ENCODE results near the gene NR3C2. TPM values are rescaled to one million over a fixed set of nuclear protein-coding genes. Genes with fewer than 3 reads are reported as not detected.

Gene NR3C2
- total RNA-seq, 1 experiment from 2014 or later = 14.2 TPM

DNA sequence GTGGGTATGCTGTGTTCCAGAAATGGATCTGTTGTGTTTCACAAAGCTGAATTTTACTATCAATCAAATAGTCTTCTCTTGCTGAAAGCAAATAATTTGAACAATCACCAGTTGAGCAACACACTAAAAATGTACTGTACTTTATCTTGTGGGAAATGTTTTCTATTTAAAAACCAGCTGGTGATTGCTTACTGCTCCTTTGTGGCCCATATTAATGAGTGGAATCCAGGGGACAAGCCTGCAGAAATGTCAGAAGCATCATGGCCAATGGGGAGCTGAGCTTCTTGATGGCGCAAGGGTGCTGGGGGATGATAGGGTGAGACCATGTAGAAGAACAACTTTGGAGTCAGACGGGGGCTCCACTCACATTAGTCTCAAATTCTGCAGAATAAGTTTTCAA lies 364.2 kb downstream of the NR3C2 start:
- TF ChIP-seq, protein P1, sequence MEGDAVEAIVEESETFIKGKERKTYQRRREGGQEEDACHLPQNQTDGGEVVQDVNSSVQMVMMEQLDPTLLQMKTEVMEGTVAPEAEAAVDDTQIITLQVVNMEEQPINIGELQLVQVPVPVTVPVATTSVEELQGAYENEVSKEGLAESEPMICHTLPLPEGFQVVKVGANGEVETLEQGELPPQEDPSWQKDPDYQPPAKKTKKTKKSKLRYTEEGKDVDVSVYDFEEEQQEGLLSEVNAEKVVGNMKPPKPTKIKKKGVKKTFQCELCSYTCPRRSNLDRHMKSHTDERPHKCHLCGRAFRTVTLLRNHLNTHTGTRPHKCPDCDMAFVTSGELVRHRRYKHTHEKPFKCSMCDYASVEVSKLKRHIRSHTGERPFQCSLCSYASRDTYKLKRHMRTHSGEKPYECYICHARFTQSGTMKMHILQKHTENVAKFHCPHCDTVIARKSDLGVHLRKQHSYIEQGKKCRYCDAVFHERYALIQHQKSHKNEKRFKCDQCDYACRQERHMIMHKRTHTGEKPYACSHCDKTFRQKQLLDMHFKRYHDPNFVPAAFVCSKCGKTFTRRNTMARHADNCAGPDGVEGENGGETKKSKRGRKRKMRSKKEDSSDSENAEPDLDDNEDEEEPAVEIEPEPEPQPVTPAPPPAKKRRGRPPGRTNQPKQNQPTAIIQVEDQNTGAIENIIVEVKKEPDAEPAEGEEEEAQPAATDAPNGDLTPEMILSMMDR (IDR thresholded peaks at IDR 0.05; ENCODE audit: unreplicated experiment) = no peak
- no TSS peak for BruUV-seq (replicated peaks)
- no peaks in the 10 kb centered on the region for H3K4me1 Mint-ChIP-seq (ENCODE audit: low read depth, unreplicated experiment)
- intact Hi-C loops (cut with micrococcal nuclease; ENCODE audit: unreplicated experiment) = no loop called here
- peaks cover 5% of the 10 kb centered on the region for H3K9me3 Mint-ChIP-seq (ENCODE audit: low read depth, unreplicated experiment)
- CTCF ChIA-PET = no interaction called here
- H3K36me3 Mint-ChIP-seq (ENCODE audit: insufficient read depth, unreplicated experiment) = peaks cover 22% of the 10 kb centered on the region
- H3K27ac Mint-ChIP-seq (ENCODE audit: unreplicated experiment) = no peak overlapping the region
- no peaks in the 10 kb centered on the region for H3K27me3 Mint-ChIP-seq (ENCODE audit: unreplicated experiment)
- no peak for DNase-seq
- H3K4me3 Mint-ChIP-seq (ENCODE audit: low read depth, unreplicated experiment) = no peak overlapping the region

DNA sequence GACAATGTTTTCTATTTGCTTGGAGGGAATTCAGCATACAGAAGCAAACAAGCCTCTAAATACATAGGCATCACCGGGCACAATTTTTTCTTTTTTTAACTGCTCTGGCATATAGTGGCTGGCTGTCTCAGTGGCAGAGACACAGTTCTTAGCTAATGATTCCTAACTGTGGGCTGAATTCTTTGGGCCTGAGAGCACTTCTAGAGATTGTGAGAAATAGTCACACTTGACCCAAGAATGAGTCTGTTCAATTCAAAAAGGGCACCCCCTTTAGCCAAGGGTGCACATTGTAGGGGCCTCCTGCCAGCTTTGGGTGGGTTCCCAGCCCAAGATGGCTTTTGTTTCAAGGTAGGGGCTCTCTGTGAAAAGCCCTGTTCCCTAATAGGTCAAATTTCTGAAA lies 364.6 kb downstream of the NR3C2 start:
- H3K36me3 Mint-ChIP-seq (ENCODE audit: insufficient read depth, unreplicated experiment) = peaks cover 22% of the 10 kb centered on the region
- no peak for DNase-seq
- H3K4me3 Mint-ChIP-seq (ENCODE audit: low read depth, unreplicated experiment) = no peak overlapping the region
- no peaks in the 10 kb centered on the region for H3K4me1 Mint-ChIP-seq (ENCODE audit: low read depth, unreplicated experiment)
- no peaks in the 10 kb centered on the region for H3K27me3 Mint-ChIP-seq (ENCODE audit: unreplicated experiment)
- H3K9me3 Mint-ChIP-seq (ENCODE audit: low read depth, unreplicated experiment) = peaks cover 5% of the 10 kb centered on the region
- intact Hi-C loops (cut with micrococcal nuclease; ENCODE audit: unreplicated experiment) = no loop called here
- BruUV-seq (replicated peaks) = no TSS peak
- no peak overlapping the region for H3K27ac Mint-ChIP-seq (ENCODE audit: unreplicated experiment)
- TF ChIP-seq, protein P1 (IDR thresholded peaks at IDR 0.05; ENCODE audit: unreplicated experiment) = no peak
- CTCF ChIA-PET = no interaction called here

DNA sequence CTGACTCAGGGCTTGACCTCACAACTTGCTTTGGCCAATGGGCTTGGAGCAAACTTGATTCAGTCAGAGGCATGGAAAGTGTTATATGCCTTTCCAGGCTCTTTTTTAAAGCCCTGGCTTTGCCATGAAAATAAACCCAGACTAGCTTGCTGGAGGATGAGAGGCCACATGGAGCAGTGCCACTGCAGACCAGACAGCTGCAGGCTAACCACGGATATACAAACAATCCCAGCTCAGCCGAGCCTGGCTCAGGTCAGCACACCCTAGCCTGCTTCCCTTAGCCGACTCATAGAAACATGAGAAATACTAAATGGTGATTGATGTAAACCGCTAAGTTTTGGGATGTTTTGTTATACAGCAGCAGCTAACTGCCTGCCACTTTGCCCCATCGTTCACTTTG lies 365.2 kb downstream of the NR3C2 start:
- H3K27ac Mint-ChIP-seq (ENCODE audit: unreplicated experiment) = no peak overlapping the region
- TF ChIP-seq, protein P1 (IDR thresholded peaks at IDR 0.05; ENCODE audit: unreplicated experiment) = no peak
- H3K9me3 Mint-ChIP-seq (ENCODE audit: low read depth, unreplicated experiment) = peaks cover 5% of the 10 kb centered on the region
- no peak overlapping the region for H3K4me3 Mint-ChIP-seq (ENCODE audit: low read depth, unreplicated experiment)
- BruUV-seq (replicated peaks) = no TSS peak
- no peaks in the 10 kb centered on the region for H3K27me3 Mint-ChIP-seq (ENCODE audit: unreplicated experiment)
- H3K4me1 Mint-ChIP-seq (ENCODE audit: low read depth, unreplicated experiment) = no peaks in the 10 kb centered on the region
- intact Hi-C loops (cut with micrococcal nuclease; ENCODE audit: unreplicated experiment) = no loop called here
- CTCF ChIA-PET = no interaction called here
- no peak for DNase-seq
- peaks cover 20% of the 10 kb centered on the region for H3K36me3 Mint-ChIP-seq (ENCODE audit: insufficient read depth, unreplicated experiment)

DNA sequence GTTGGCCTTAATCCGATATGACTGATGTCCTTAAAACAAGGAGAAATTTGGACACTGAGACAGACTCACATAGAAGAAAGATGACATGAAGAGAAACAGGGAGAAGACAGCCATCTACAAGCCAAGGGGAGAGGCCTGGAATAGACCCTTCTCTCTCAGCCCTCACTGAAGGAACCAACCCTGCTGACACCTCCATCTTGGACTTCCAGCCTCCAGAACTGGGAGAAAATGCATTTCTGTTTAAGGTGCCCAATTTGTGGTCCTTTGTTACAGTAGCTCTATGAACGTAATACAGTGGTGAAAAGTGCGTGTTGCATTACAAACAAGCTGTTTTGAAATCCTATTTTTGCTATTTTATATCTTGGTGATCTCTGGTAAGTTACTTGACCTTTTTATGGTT lies 366.8 kb downstream of the NR3C2 start:
- Mint-ChIP-seq H3K36me3 (ENCODE audit: insufficient read depth, unreplicated experiment) (peaks cover 9% of the 10 kb centered on the region), H3K27me3 (ENCODE audit: unreplicated experiment) (no peaks in the 10 kb centered on the region), H3K9me3 (ENCODE audit: low read depth, unreplicated experiment) (peaks cover 5% of the 10 kb centered on the region), H3K27ac (ENCODE audit: unreplicated experiment) (no peak overlapping the region), H3K4me3 (ENCODE audit: low read depth, unreplicated experiment) (no peak overlapping the region), H3K4me1 (ENCODE audit: low read depth, unreplicated experiment) (no peaks in the 10 kb centered on the region)
- intact Hi-C loops (cut with micrococcal nuclease; ENCODE audit: unreplicated experiment) = no loop called here
- DNase-seq = no peak
- BruUV-seq (replicated peaks) = no TSS peak
- CTCF ChIA-PET = no interaction called here
- TF ChIP-seq, protein P1 (IDR thresholded peaks at IDR 0.05; ENCODE audit: unreplicated experiment) = no peak

DNA sequence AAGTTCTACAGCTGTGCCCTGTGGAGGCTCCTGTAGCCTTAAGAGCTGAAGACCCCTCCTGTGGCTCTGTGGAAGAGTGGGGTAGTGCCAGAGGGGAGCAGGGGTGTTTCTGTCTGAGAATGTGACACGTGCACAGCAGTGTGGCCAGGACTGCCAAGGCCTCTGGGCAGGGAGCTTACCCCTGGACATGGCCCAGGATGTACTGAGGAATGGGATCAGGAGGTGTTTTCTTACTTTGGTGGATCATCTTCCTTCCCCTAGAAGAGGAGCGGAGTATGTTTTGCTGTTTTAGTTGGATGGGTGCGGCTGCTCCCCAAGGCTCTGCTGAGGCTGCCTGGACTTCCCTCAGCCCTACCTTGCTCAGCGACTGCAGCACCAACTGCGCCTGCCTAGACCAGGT lies 367.8 kb downstream of the NR3C2 start:
- peaks cover 4% of the 10 kb centered on the region for H3K36me3 Mint-ChIP-seq (ENCODE audit: insufficient read depth, unreplicated experiment)
- no peaks in the 10 kb centered on the region for H3K27me3 Mint-ChIP-seq (ENCODE audit: unreplicated experiment)
- intact Hi-C loops (cut with micrococcal nuclease; ENCODE audit: unreplicated experiment) = no loop called here

More for the DNA sequence above, 367.8 kb downstream of the NR3C2 start:
- no TSS peak for BruUV-seq (replicated peaks)
- peaks cover 5% of the 10 kb centered on the region for H3K9me3 Mint-ChIP-seq (ENCODE audit: low read depth, unreplicated experiment)
- H3K27ac Mint-ChIP-seq (ENCODE audit: unreplicated experiment) = no peak overlapping the region
- TF ChIP-seq, protein P1 (IDR thresholded peaks at IDR 0.05; ENCODE audit: unreplicated experiment) = no peak
- no peak overlapping the region for H3K4me3 Mint-ChIP-seq (ENCODE audit: low read depth, unreplicated experiment)
- CTCF ChIA-PET = no interaction called here
- H3K4me1 Mint-ChIP-seq (ENCODE audit: low read depth, unreplicated experiment) = no peaks in the 10 kb centered on the region
- DNase-seq = no peak
